NCI-H1694 treated with DMSO at 0.1 percent for 48 hours (cell line): ENCODE measurements around the gene PNKP.
A peak's percentile ranks its signal among the peaks of the same experiment; 100 is the strongest.
"Not testable (repeated sequence)": the region's sequence is repeated elsewhere in the genome, so short reads cannot be mapped to it uniquely, and the experiment has no call there.

ENCODE experiments used
- DNase-seq: peaks from one replicate; lab custom pipeline; 2025; lab: John Stamatoyannopoulos, UW

PNKP gene

DNA sequence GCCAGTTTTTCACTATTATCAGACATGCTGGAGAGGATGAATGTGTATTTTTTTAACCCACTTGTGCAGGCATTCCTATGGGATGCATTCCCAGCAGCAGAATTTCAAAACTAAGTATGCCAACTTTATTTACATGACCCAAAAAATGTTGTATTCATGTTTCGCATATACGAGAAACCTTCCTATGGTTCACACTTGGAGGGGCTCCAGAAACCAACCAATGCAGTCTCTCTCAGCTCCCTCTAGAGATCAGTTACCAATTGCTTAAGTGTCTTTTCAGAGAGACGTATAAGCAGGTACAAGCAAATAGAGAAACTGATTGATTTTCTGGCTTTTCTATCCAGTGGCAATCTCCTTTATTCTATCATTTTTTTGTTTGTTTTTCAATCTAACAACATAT is 22.0 kb downstream of the PNKP start:
- no peak for DNase-seq

DNA sequence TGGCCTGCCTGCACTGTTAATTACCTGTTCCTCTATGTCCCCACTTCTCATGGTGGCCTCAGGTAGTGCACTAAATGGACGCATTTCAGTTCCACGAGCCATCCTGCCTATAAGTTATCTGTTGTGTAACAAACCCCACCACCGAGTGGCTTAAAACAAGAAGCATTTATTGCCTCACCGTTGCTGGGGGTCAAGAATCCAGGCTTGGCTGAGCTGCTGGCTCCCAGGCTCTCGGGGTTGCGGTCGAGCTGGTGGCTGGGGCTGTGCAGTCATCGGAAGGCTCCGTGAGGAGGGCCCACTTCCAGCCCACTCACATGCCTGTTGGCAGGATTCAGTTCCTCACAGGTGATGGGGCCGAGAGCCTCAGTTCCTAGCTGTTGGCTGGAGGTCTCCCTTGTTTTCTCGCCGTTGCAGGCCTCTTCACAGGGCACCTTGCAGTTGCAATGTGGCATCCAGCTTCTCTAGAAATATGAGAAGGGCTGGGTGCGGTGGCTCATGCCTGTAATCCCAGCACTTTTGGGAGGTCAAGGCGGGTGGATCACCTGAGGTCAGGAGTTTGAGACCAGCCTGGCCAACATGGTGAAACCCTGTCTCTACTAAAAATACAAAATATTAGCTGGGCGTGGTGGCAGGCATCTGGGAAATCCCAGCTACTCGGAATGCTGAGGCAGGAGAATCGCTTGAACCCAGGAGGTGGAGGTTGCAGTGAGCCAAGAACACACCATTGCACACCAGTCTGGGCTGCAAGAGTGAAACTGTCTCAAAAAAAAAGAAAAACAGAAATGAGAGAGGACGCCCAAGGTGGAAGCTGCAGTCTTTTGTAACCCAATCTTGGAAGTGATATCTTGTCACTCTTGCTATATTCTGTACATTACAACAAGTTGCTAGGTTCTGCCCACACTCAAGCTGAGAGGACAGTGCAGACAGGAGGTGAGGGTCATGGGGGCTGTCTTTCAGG is 23.0 kb downstream of the PNKP start:
- no peak for DNase-seq

DNA sequence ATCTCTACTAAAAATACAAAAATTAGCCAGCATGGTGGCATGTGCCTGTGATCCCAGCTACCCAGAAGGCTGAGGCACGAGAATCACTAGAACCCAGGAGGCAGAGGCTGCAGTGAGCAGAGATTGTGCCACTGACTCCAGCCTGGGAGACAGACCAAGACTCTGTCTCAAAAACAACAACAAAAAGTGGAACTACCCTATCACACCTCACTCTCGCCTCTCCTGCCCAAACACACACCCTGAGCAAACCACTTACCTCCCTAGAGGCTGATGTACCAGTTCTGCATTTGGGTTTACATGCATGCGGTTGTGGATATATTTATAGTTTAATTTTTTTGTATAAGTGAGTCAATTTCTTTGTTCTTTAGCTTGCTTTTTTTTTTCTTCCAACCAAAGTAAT is 24.1 kb downstream of the PNKP start:
- no peak for DNase-seq

DNA sequence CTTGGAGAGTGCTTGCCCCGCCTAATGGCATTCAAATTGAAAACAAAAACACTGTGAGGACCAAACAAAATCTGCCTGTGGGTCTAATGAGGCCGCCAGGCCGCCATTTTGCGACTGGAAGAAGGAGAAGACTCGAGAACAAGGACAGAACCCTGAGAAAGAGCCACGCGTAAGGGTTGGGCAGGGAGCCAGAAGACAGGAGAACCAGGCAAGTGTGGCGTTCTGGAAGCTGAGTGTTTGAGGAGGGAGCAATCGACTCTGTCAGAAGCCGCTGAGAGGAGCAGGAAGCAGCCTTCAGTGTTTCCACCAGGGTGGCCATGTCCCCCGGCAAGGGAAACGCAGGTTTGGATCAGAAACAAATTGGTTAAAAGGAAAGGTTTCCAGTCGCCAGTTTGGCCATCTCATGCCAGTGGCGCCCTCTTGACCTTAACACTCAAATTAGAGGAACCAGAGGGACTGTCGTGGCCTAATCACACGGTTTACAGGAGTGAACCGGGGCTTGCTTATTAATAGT is 26.6 kb downstream of the PNKP start:
- no peak for DNase-seq

DNA sequence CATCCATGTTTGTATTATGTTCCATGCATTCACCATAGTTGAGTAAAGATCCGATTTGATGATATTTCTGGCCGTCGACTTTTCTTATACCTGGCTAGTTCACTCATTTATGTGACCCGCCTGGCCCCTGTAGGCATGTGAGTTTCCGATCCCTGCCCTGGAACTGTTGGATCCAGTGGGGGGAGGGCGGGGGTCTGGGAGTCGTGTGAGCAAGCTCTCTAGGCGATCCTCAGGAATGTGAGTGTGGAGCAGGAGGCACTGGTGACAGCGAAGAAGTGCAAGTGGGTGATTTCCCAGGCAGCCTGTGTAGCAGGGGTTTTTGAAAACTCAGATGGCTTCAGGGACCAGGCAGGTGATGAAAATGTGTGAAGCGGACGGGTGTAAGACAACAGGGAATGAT is 27.1 kb downstream of the PNKP start:
- no peak for DNase-seq

DNA sequence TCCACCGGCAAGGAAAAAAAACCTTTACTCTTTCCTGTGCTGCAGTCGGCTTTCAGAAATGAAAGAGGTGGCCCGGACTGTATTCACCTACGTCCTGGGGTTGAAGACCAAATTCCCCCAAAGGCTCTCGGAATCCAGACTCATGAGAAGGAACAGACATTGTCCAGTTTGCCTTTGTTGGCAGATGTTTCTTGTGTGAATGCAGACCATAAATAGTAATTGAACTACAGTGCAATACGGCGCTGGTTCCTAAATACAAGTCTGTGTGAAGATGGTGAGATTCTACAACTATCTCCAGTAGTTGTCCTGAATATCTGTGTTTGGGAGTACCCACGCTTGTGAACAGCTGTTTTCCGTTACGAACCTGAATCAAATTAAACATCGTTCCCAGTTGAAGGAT is 27.7 kb downstream of the PNKP start:
- DNase-seq: no peak

DNA sequence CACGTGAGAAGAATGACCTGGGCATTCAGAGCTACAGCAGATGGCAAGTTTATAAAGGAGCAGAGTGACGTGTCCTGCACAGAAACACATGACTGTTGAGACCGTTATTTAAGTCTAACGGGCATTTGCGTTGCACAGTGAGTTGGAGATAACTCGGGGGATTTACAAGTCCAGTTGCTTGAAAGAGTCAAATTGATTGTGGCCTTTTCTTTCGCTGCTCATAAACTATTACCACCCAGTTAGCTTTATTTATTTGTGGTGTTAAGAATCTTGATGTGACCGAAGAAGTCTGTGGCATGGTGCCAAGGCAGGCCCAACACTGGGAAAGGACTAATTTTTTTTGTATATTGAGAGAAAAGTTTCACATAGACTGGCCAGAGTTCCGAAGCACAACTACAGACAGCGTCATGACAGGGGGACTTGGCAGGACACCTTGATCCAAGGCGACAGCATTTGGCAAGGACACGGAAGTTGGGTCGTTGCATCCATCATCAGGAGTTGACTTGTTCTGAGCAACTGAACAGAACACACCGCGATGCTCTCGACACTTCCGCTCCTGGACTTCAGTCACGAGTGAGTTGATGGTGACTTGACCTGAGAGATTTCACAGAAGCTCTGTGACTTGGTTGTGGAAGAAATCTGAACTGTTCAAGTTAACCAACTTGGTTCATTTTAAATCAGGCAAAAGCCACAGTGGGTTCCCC is 28.3 kb downstream of the PNKP start:
- no peak for DNase-seq

DNA sequence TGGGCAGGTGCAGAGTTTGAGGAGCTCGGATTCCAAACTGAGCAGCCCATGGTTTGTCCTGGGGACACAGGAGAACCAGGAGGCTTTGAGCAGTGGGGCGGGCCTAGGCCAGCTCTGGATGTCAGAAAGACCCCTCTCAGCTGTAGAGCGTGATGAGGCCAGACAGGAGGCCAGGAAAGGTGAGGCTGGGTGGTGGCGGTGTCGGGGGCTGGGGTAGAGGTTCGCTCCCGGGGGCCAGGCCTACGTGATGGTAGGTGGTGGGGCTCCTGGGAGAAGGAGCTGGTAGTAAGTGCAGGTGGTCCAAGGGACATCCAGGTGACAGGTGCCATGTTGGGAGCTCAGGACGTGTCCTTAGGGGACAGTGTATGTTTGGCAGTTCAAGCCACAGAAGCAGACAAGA is 30.0 kb downstream of the PNKP start:
- no peak for DNase-seq

DNA sequence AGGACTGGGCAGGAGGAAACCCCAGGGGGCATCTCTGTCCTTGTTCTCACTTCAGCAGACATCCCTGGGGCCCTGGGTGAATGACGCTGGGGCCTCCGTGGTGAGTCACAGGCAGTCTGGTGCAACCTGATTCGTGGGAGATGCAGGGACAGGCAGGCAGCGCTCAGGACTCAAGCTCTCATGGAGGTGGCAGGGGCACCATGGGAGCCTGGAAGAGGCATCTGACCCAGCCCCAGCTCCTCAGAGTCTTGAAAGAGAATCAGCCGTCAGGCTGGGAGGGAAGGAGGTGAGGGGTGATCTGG is 30.4 kb downstream of the PNKP start:
- no peak for DNase-seq

DNA sequence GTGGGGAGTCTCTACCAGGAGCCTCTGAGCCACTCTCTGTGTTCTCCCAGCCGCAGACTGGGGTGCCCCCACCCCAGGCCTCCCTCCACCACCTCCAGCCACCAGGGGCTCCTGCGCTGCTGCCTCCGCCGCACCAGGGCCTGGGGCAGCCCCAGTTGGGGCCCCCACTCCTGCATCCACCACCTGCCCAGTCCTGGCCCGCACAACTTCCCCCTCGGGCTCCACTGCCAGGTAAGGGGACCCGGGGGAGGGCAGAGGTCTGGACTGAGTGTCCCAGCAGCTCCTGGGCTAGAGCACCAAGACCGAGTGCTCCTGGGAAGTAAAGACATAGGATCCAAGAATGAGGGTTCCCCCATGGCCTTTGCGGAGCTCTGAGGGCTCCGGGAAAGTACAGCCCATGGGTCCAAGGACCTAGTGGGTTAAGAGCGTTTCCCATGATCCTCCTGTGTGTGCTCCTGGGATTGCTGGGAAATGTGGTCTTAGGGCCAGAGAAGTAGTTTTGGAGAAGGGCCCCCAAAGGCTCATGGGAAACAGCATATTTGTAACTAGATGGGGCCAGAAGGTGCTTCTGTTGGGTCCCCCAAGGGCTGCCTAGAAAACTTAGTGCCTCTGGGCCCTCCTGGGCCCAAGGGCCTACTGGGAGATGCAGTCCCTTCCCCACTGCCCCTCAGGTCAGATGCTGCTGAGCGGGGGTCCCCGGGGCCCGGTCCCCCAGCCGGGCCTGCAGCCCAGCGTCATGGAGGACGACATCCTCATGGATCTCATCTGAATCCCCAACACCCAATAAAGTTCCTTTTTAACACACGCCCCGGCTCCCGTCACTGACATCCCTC is 31.0 kb downstream of the PNKP start:
- DNase-seq: no peak

DNA sequence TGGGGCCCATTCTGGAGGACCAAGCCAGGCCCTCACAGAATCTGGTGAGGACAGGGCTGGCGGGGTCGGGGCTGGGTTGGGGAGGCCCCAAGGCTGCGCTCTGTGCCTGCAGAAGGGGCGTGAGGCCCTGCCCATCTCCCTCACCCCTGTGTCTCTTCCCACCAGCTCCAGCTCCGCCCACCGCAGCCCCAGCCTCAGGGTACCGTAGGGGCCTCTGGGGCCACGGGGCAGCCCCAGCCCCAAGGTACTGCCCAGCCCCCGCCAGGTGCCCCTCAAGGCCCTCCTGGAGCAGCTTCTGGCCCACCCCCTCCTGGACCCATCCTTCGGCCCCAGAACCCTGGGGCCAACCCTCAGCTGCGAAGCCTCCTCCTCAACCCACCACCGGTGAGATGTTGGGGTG is 31.8 kb downstream of the PNKP start:
- DNase-seq: no peak

DNA sequence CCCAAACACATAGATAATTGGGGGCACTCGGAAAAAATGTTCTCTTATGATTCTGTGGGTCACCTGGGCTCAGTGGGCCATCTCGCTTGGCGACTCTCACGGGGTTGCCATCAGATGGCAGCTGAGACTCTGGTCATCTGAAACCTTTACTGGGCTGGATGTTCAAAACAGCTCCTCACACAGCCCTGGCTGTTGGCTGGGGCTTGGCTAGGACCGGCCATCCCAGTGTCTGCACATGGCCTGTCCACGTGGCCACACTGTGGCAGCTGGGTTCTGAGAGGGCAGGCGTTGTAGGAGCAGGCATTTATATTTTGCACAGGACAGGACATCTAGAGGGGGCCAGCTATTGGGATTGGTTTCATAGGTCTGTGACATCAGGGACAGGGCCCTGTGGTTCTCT is 33.8 kb downstream of the PNKP start:
- no peak for DNase-seq

DNA sequence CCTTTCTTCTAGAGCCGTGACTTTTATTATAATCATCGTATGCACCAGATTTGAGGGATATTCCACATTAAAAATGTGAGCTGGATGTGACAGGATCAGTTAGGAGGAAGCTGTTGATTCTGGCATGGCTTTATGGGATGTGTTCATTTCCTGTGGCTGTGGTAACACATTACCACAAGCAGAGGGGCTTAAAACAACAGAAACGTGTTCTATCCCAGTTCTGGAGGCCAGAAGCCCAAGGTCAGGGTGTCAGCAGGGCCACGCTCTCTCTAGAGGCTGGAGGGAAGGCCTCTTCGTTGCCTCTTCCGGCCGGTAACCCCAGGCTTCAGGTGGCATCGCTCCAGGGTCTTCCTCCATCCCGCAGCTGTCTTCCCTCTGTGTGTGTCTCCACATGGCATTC is 34.8 kb downstream of the PNKP start:
- no peak for DNase-seq

DNA sequence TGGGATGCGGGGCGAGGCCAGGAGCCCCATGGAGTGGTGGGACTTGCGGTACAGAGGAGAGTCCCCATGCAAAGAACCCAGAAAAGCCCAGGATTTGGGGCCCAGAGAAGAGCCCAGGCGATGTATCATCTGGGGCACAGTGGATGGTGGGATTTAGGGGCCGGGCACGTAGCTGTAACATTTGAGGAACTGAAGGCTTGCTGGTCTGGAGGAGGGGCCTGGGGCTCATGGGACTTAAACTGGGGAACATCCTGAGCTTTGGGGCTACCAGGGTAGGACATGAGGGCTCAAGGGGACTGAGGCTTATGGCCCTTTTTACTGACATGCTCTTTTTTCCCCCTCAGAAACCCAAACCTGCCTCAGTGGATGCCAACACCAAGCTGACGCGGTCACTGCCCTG is 35.8 kb downstream of the PNKP start:
- DNase-seq: no peak

DNA sequence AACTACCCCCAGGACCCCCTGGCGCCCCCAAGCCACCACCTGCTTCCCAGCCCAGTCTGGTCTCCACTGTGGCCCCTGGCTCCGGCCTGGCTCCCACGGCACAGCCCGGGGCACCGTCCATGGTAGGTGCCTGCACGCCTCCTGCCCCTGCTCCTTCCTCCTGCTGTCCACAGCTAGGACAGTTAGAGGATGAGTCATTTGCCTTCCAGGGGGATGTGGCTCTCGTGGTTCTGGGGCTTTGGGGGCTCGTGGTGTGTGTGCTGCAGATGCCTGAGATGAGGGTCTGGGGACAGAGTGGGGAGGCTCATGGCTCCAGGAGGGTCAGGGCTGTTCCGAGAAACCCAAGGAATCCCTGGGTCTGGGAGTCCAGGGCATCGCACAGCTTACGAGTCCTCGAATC is 36.6 kb downstream of the PNKP start:
- no peak for DNase-seq

DNA sequence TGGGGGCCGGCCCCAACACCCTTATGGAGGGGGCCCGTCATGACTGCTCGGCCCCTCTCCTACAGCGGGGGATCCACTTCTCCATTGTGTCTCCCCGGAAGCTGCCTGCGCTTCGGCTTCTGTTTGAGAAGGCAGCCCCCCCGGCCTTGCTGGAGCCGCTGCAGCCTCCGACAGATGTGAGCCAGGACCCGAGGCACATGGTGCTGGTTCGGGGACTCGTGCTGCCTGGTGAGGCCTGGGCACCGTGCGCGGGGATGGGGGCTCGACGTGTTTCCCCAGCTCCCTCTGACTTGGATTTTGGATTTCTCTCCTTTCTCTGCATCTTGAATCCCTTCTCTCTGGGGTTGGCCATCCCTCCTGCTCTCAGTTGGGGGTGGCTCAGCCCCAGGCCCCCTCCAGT is 37.7 kb downstream of the PNKP start:
- no peak for DNase-seq

DNA sequence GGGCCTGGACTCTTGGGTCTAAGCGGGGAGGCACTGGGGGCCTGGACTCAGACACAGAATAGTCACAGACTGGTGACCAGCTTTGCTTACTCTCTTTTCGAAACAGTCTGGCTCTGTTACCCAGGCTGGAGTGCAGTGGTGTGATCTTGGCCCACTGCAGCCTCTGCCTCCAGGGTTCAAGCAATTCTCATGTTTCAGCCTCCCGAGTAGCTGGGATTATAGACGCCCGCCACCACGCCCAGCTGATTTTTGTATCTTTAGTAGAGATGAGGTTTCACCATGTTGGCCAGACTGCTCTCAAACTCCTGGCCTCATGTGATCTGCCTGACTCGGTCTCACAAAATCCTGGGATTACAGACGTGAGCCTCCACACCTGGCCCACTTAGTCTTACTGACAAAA is 38.2 kb downstream of the PNKP start:
- DNase-seq: no peak

DNA sequence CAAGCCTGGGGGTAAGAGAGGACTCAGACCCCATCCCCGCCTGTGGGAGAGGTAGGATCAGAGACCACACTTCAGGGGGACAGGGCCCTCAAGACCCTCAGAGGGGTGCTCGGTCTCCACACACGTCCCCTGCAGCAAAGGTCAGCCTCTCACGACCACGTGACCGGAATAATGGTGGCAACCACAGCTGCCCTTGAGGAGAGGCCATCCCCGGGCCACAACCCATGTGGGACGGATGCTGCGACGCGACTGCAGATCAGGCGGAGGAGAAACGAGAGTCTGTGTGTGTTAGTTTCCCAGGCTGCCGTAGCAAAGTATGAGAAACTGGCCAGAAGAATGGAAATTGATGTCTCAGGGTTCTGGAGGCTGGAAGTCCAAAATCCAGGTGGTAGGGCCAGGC is 40.3 kb downstream of the PNKP start:
- DNase-seq: no peak

DNA sequence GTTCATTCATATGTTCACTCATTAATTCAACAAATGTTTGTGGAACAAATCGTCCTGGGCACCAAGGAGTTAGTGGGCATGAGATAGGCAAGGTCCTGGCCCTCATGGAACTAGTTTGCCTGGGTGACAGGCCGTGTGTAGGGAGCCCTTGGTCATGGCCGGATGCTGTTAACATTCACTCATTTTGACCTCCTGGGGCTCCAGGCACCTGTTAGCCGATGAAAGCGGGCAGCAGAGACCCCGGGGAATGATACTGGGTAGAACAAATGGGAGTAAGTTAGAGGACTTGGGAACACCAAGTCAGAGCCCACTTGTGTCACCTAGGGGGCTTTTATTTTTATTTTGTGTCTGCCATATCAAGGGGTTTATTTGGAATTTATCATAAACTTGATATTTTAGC is 42.7 kb downstream of the PNKP start:
- no peak for DNase-seq

DNA sequence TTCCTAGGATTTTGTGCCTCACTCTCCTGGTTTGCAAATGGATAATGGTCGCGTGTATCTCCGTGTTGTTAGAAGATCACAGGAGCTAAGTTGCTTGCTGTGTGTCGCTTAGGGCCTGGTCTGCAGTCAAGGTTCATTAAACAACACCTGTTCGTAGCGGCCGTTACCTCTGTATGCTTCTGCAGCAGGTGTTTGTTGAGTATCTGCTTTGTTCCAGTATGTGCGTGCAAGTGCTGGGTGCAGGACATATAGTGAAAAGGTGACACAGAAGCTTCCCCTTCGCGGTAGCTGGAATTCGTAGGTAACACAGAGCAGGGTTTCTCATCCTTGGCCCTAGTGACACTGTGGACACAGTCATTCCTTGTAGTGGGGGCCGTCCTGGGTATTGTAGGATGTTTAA is 43.9 kb downstream of the PNKP start:
- DNase-seq: no peak

DNA sequence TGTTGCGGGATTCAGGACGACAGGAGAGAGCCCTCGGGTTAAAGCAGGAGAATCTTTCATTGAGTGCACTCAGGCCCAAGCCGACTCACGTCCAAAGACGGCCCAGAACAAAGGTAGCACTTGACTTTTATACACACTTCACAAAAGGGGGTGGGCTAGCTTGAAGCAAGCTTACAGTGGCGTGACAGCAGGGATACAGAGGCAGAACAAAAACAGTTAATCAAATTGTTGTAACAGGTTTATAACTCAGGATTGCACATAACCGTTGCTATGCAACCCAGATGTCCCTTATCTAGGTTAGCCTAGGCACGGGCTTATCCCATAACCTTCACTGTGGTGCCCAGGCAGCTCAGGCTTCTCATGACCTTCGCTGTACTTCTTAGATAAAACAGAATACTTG is 47.3 kb downstream of the PNKP start:
- peak; percentile 14 for DNase-seq

DNA sequence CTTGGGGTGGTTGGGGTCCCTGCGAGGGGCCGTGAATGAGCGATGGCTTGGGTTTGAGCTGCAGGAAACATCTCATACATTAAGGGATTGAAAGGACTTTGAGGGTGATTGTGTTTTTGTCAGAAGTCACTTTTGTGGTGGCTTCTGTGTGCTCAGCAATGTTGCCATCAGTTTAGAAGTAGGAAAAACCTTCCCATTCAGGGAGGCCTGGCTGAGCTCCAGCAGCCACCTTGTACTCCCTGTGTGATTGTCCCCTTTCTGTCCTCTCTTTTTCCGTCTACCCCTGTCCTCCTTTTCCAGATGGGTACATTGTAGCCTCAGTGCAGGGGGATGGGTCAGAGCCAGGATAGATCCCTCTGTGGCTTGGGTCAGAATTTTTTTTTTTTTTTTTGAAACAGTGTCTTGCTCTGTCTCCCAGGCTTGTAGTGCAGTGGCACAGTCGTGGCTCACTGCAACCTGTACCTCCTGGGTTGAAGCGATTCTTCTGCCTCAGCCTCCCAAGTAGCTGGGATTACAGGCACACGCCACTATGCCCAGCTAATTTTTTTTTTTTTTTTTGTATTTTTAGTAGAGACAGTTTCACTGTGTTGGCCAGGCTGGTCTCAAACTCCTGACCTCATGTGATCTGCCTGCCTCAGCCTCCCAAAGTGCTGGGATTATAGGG is 47.8 kb downstream of the PNKP start:
- DNase-seq: not testable (repeated sequence)
